B cell (primary cell): Measurements from ENCODE around the gene APOO. TPM values are rescaled to one million over a fixed set of nuclear protein-coding genes. Genes with fewer than 3 reads are reported as not detected.

ENCODE experiments used
- ATAC-seq: fragments of 200-7000 bp; cut with Tn5 transposase; one replicate; pipeline ENCODE4 v1.10.0; 2021; ENCODE audit warnings: low read depth, mild to moderate bottlenecking, moderate number of reproducible peaks, moderate library complexity
- CTCF ChIA-PET: fragments of 350-600 bp; sonication (Branson Sonifier 250); formaldehyde crosslinking; loops from one replicate; lab custom pipeline; 2021; ENCODE audit warnings: antibody characterized with exemption, inconsistent platforms; lab: Charles Lee
- POLR2A ChIA-PET: fragments of 350-600 bp; sonication (Branson Sonifier 250); formaldehyde crosslinking; loops from one replicate; lab custom pipeline; 2021; ENCODE audit warnings: antibody characterized with exemption; lab: Charles Lee
- DNase-seq: peaks from one replicate; pipeline ENCODE4 v3.0.0; 2013
- H2AFZ ChIP-seq: 2 replicates; pipeline ENCODE4 v1.6.1; 2012; ENCODE audit warnings: mild to moderate bottlenecking, low read depth, low read length; ENCODE audit not compliant: insufficient read depth, poor library complexity, severe bottlenecking
- H3K27ac ChIP-seq, 2 donors: 1 replicate in 1 of 2; 2 replicates in 1 of 2; pipeline ENCODE4 v1.5.1; 2012 to 2013; ENCODE audit warnings: low read length in 2 of 2, mild to moderate bottlenecking in 2 of 2, moderate library complexity in 1 of 2
- H3K27me3 ChIP-seq, 4 experiments: fragments of 200-600 bp in 1 of 4; sonication (generic) in 1 of 4; replicated peaks in 1 of 4; 1 replicate in 2 of 4; 2 replicates in 2 of 4; pipeline versions ENCODE4 v1.6.1 to v1.7.0; 2013 to 2016; ENCODE audit warnings: low read length in 3 of 4, mild to moderate bottlenecking in 2 of 4, mixed read lengths in 1 of 4, moderate library complexity in 1 of 4; ENCODE audit not compliant: insufficient read depth in 4 of 4, control insufficient read depth in 3 of 4; ENCODE audit errors: control extremely low read depth in 1 of 4
- H3K36me3 ChIP-seq, 2 experiments: replicated peaks in 1 of 2; 1 replicate in 1 of 2; 2 replicates in 1 of 2; pipeline versions ENCODE4 v1.6.1 to v1.7.1; 2013; ENCODE audit warnings: low read length in 1 of 2; ENCODE audit not compliant: insufficient read depth in 2 of 2, control insufficient read depth in 1 of 2; ENCODE audit errors: control extremely low read depth in 1 of 2, extremely low read depth in 1 of 2
- H3K4me1 ChIP-seq, 2 donors: fragments of 200-600 bp in 1 of 2; sonication (generic) in 1 of 2; 1 replicate in 1 of 2; 2 replicates in 1 of 2; pipeline versions ENCODE4 v1.5.1 to v1.6.1; 2013 to 2017; ENCODE audit warnings: low read length in 2 of 2; ENCODE audit not compliant: control insufficient read depth in 2 of 2, insufficient read depth in 2 of 2
- H3K4me2 ChIP-seq: replicated peaks from 2 replicates; pipeline ENCODE3; 2012; ENCODE audit warnings: mild to moderate bottlenecking, low read depth, low read length; ENCODE audit not compliant: poor library complexity, severe bottlenecking
- H3K4me3 ChIP-seq, 5 experiments: fragments of 200-600 bp in 1 of 5; sonication (generic) in 1 of 5; 1 replicate in 3 of 5; 2 replicates in 2 of 5; pipeline versions ENCODE4 v1.5.1 to v1.7.0; 2011 to 2016; ENCODE audit warnings: low read length in 4 of 5, mild to moderate bottlenecking in 4 of 5, low read depth in 2 of 5, control low read depth in 1 of 5, moderate library complexity in 1 of 5; ENCODE audit not compliant: insufficient read depth in 1 of 5; ENCODE audit errors: control extremely low read depth in 1 of 5, extremely low read depth in 1 of 5
- H3K79me2 ChIP-seq: fragments of 200-600 bp; sonication (generic); one replicate; pipeline ENCODE4 v1.6.0; 2016; ENCODE audit warnings: low read length; ENCODE audit not compliant: control insufficient read depth, insufficient read depth
- H3K9ac ChIP-seq: fragments of 200-600 bp; sonication (generic); 2 replicates; pipeline ENCODE4 v1.6.1; 2017; ENCODE audit warnings: mild to moderate bottlenecking, low read length, moderate library complexity
- H3K9me3 ChIP-seq, 3 donors: one replicate each; pipeline versions ENCODE4 v1.6.1 to v1.7.1; 2013; ENCODE audit warnings: low read length in 2 of 3; ENCODE audit not compliant: control insufficient read depth in 2 of 3, insufficient read depth in 1 of 3; ENCODE audit errors: control extremely low read depth in 1 of 3
- H4K20me1 ChIP-seq: 2 replicates; pipeline ENCODE4 v1.6.0; 2012; ENCODE audit warnings: mild to moderate bottlenecking, low read length; ENCODE audit not compliant: insufficient read depth, control insufficient read depth, poor library complexity, severe bottlenecking
- H3K27ac Mint-ChIP-seq: one replicate; pipeline ENCODE4 v1.8.0; 2021; ENCODE audit warnings: mixed read lengths
- H3K27me3 Mint-ChIP-seq: one replicate; pipeline ENCODE4 v1.8.0; 2021; ENCODE audit warnings: mixed read lengths
- H3K4me1 Mint-ChIP-seq: one replicate; pipeline ENCODE4 v1.8.0; 2021; ENCODE audit warnings: mixed read lengths
- H3K4me3 Mint-ChIP-seq: one replicate; pipeline ENCODE4 v1.8.0; 2021; ENCODE audit warnings: mixed read lengths
- H3K9me3 Mint-ChIP-seq: one replicate; pipeline ENCODE4 v1.8.0; 2022; ENCODE audit warnings: mixed read lengths; ENCODE audit not compliant: insufficient read depth
- CTCF ChIP-seq: fragments of 200-600 bp; IDR thresholded peaks from one replicate; pipeline ENCODE4 v1.8.0; 2022; ENCODE audit warnings: antibody characterized with exemption, mild to moderate bottlenecking
- EZH2 ChIP-seq: IDR thresholded peaks from 2 replicates; pipeline ENCODE4 v1.6.1; 2012; ENCODE audit warnings: borderline replicate concordance, low read depth, mild to moderate bottlenecking, moderate library complexity, low read length; ENCODE audit not compliant: insufficient read depth, poor library complexity, severe bottlenecking
- WGBS: methylation state at CpG from one replicate; pipeline ENCODE4 v1.1.5; 2013; ENCODE audit warnings: missing lambda C conversion rate; ENCODE audit not compliant: insufficient coverage; 5-methylcytosine and 5-hydroxymethylcytosine counted together
- intact Hi-C: fragments of 100-400 bp; cut with micrococcal nuclease; formaldehyde crosslinking; loops from one replicate; pipeline ENCODE4 v1.10.0; 2022
- polyA plus RNA-seq: library from polyadenylated mRNA; depleted of rRNA; stranded (reverse); fragments of >200 nt; gene quantifications from 2 replicates; pipeline ENCODE4 v1.2.3, GENCODE V29; 2012
- total RNA-seq, 2 donors: library from RNA; stranded (reverse); fragments of 120-200 nt in 1 of 2; gene quantifications; 1 replicate in 1 of 2; 2 replicates in 1 of 2; pipeline versions ENCODE4 v1.2.3 to v1.2.4, GENCODE V29; 2013 to 2022

APOO gene
- total and polyA plus RNA-seq, 2 donors (not counting 1 experiment from before 2014, with no cell fraction given) = 4.7 to 7.2 TPM

GRCh38 chrX:23802431-23802830, 105.3 kb downstream of the APOO start:
- no peak for TF ChIP-seq EZH2
- TF ChIP-seq CTCF = no peak
- no peaks in the 10 kb centered on the region for H3K9me3 Mint-ChIP-seq
- Histone ChIP-seq H2AFZ (no peak overlapping the region), H3K4me2 (no peak overlapping the region), H3K79me2 (no peaks in the 10 kb centered on the region), H3K27ac (no peak overlapping the region), H3K4me1 (peaks cover 4 to 5% of the 10 kb centered on the region in 2 donors), H3K36me3 (no peaks in the 10 kb centered on the region), H4K20me1 (no peaks in the 10 kb centered on the region), H3K9me3 (no peaks in the 10 kb centered on the region), H3K4me3 (no peak overlapping the region), H3K9ac (no peak overlapping the region), H3K27me3 (no peaks in the 10 kb centered on the region)
- peak overlapping the region; percentile 41 for H3K27ac Mint-ChIP-seq
- intact Hi-C loops = no loop called here
- peaks cover 6% of the 10 kb centered on the region for H3K4me1 Mint-ChIP-seq
- ChIA-PET POLR2A (interaction anchor here (0.6 kb wide), 1 partner anchor 8 kb away, joined by 6 read pairs; no protein-coding TSS in a partner anchor), CTCF (no interaction called here)
- H3K4me3 Mint-ChIP-seq = no peak overlapping the region
- ATAC-seq (no peak), DNase-seq (no peak)
- no CpG with 5 or more reads among the region's 5 CpGs for WGBS
- no peaks in the 10 kb centered on the region for H3K27me3 Mint-ChIP-seq

- POLR2A ChIA-PET = no interaction called here
- Mint-ChIP-seq H3K27me3 (no peaks in the 10 kb centered on the region), H3K4me1 (peaks cover 4% of the 10 kb centered on the region), H3K9me3 (no peaks in the 10 kb centered on the region), H3K4me3 (no peak overlapping the region), H3K27ac (no peak overlapping the region)
- CTCF ChIA-PET = interaction anchor here (0.7 kb wide), 1 partner anchor 134 kb away, joined by 4 read pairs; no protein-coding TSS in a partner anchor
- H3K4me2 ChIP-seq = no peak overlapping the region
- no peak overlapping the region for H3K9ac ChIP-seq
- TF ChIP-seq EZH2 (no peak), CTCF (no peak)
- no peaks in the 10 kb centered on the region for H4K20me1 ChIP-seq
- no peaks in the 10 kb centered on the region for H3K27me3 ChIP-seq
- WGBS = no CpG with 5 or more reads among the region's 6 CpGs
- no peak overlapping the region for H3K27ac ChIP-seq
- intact Hi-C loops = no loop called here
- H3K36me3 ChIP-seq = no peaks in the 10 kb centered on the region
- no peak for DNase-seq
- H3K9me3 ChIP-seq = no peaks in the 10 kb centered on the region
- H3K4me1 ChIP-seq = peaks cover 4 to 5% of the 10 kb centered on the region in 2 donors
- H2AFZ ChIP-seq = no peak overlapping the region
- no peak for ATAC-seq
- H3K79me2 ChIP-seq = no peaks in the 10 kb centered on the region
- no peak overlapping the region for H3K4me3 ChIP-seq
Measured at GRCh38 chrX:23799469-23800065, 108.2 kb downstream of the APOO start.
